Measurements from ENCODE around the gene ATP5ME.

- TF ChIP-seq EGR1 (IDR thresholded peaks at IDR 0.05; ENCODE audit: low read depth) (no peak), SRF (IDR thresholded peaks at IDR 0.05; ENCODE audit: low read depth) (no peak)
These were observed 17.4 kb downstream of the ATP5ME start for GRCh38 chr4:656436-657337.
